AG04449 (cell line): ENCODE measurements around the gene MDH2.
"Not testable (repeated sequence)": the region's sequence is repeated elsewhere in the genome, so short reads cannot be mapped to it uniquely, and the experiment has no call there.

Experiments
- CTCF ChIA-PET: fragments of 350-600 bp; formaldehyde crosslinking; extraction: SDS; loops from one replicate; lab custom pipeline; 2021; ENCODE audit warnings: antibody characterized with exemption; lab: Yijun Ruan, JAX
- POLR2A ChIA-PET: fragments of 400-600, 350-600 bp; formaldehyde crosslinking; extraction: SDS; loops from one replicate; lab custom pipeline; 2020; ENCODE audit warnings: antibody characterized with exemption, inconsistent platforms; lab: Yijun Ruan, JAX
- DNase-seq: peaks from one replicate; pipeline ENCODE4 v3.0.0-alpha.2; 2010; ENCODE audit warnings: low read depth, low spot score
- H3K4me3 ChIP-seq: 2 replicates; pipeline ENCODE4 v1.5.1; 2011; ENCODE audit warnings: low read depth, mild to moderate bottlenecking, control low read depth, low read length
- CTCF ChIP-seq: IDR thresholded peaks from one replicate; pipeline ENCODE4 v1.5.1; 2011; ENCODE audit warnings: mild to moderate bottlenecking, moderate library complexity, low read length, control low read depth, inconsistent platforms; ENCODE audit not compliant: insufficient read depth; ENCODE audit errors: missing control alignments

MDH2 gene

DNA sequence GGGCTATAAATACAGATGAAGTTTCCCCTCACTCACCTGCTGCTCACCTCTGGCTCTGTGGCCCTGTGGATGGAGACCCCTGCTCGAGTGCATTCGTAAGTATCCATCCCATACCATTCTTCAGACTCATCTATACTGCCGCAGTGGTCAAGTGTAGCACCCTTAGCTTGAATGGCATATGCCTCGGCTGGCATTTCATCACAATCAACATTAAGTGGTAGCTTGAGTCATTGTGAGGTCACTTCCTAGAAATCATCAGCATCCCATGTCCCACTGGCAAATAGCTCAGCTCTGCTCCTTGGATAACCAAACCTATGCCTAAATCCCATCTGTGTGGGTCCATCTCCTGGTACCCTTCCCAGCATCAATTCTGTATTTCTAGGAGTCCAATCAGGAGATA, 38.2 kb downstream of the MDH2 start:
- no peak overlapping the region for H3K4me3 ChIP-seq
- POLR2A ChIA-PET = interaction anchor here (0.6 kb wide), 1 partner anchor 17 kb away, joined by 3 read pairs; no protein-coding TSS in a partner anchor
- no peak for TF ChIP-seq CTCF
- CTCF ChIA-PET = no interaction called here
- no peak for DNase-seq

GRCh38 chr7:76087362-76087791, 39.5 kb downstream of the MDH2 start:
- POLR2A ChIA-PET = interaction anchor here (0.6 to 0.7 kb wide), 2 partner anchors 67 to 98 kb away, joined by 3 read pairs; no protein-coding TSS in a partner anchor
- CTCF ChIA-PET, H3K4me3 ChIP-seq: not testable (repeated sequence)
- DNase-seq = peak; percentile 70

DNA sequence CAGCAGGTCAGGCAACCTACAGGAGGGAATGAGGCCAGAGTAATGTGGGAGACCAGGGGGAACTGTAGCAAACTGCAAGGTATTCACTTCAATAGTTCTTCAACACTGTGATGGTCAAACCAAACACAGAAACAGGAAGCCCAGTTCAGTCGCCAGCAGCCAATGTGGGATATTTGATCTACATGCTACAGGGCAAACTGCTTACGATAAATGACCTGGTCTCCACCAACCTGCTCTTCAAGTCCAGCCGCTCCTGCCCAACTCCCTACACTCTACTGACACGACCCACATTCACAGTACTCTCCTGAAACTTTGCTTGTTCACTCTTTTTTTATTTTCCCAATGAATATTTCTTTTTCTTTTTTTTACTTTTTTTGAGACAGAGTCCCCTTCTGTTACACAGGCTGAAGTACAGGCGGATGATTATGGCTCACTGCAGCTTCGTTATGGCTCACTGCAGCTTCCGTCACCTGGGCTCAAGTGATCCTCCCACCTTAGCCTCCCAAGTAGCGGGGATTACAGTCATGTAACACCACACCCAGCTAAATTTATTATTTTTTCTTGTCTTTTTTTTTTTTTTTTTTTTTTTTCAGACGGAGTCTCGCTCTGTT, 42.1 kb downstream of the MDH2 start:
- no peak for DNase-seq
- no peak for TF ChIP-seq CTCF
- CTCF ChIA-PET = no interaction called here
- no peak overlapping the region for H3K4me3 ChIP-seq
- POLR2A ChIA-PET = no interaction called here

DNA sequence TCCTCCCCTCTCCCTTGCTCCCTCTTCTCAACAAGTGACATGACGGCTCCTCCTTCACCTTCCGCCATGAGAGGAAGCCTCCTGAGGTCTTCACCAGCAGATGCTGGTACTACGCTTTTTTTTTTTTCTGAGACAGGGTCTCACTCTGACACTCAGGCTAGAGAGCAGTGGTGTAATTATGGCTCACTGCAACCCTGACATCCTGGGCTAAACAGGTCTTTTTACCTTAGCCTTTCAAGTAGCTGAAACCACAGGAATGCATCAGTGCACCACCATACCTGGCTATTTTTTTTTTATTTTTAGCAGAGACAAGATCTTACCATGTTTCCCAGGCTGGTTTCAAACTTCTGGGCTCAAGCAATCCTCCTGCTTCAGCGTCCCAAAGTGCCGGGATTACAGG, 43.6 kb downstream of the MDH2 start:
- no peak overlapping the region for H3K4me3 ChIP-seq
- TF ChIP-seq CTCF = no peak
- ChIA-PET CTCF (interaction anchor here (0.6 to 1.2 kb wide), 2 partner anchors 39 to 71 kb away, joined by 3 read pairs; no protein-coding TSS in a partner anchor), POLR2A (no interaction called here)
- DNase-seq = no peak

GRCh38 chr7:76093531-76093930, 45.6 kb downstream of the MDH2 start:
- CTCF ChIA-PET = interaction anchor here (0.6 kb wide), 1 partner anchor 192 kb away, joined by 3 read pairs; no protein-coding TSS in a partner anchor
- H3K4me3 ChIP-seq, POLR2A ChIA-PET, DNase-seq: not testable (repeated sequence)

GRCh38 chr7:76094326-76094725, 46.4 kb downstream of the MDH2 start:
- H3K4me3 ChIP-seq, DNase-seq, CTCF ChIA-PET, POLR2A ChIA-PET: not testable (repeated sequence)

DNA sequence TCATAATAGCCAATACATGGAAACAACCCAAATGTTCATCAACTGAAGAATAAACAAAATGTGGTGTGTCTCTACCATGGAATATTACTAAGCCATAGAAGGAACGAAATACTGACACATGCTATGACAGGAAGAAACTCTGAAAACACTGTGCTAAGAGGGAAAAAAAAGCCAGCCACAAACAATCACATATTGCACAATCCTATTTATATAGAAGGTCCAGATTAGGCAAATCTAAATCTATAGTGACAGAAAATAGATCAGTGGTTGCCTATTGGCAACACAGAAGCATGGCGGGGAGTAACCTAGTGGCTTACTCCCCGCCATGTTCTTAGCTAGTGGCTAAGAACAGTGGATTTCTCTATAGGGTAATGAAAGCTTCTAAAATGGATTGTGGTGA, 48.0 kb downstream of the MDH2 start:
- TF ChIP-seq CTCF = no peak
- ChIA-PET POLR2A (no interaction called here), CTCF (no interaction called here)
- DNase-seq = no peak
- no peak overlapping the region for H3K4me3 ChIP-seq

- not testable (repeated sequence) for H3K4me3 ChIP-seq, DNase-seq
- POLR2A ChIA-PET = interaction anchor here (0.7 kb wide), 1 partner anchor 107 kb away, joined by 5 read pairs; the partner anchor contains the start of gene TMEM120A
- CTCF ChIA-PET = interaction anchor here (1.8 kb wide), 1 partner anchor 28 kb away, joined by 3 read pairs; no protein-coding TSS in a partner anchor
Measured at GRCh38 chr7:76101693-76102437, 54.0 kb downstream of the MDH2 start.

- POLR2A ChIA-PET, CTCF ChIA-PET: not testable (repeated sequence)
Measured at GRCh38 chr7:76103788-76104187, 55.9 kb downstream of the MDH2 start.

DNA sequence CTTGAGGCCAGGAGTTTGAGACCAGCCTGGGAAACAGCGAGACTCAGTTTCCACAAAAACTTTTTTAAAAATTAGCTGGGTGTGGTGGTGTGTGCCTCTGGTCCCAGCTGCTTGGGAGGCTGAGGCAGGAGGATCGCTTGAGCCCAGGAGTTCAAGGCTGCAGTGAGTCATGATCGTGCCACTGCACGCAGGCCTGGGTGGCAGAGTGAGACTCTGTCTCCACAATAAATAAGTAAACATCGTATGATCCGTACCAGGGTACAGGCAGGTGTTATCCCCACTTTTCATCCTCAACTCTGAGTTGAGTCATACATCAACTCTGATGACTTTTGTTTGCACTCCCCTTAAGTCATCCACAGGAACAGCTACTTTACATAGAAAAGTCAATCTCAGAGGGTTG, 58.2 kb downstream of the MDH2 start:
- POLR2A ChIA-PET, DNase-seq, H3K4me3 ChIP-seq, CTCF ChIA-PET: not testable (repeated sequence)

More at GRCh38 chr7:76103788-76104187, 55.9 kb downstream of the MDH2 start:
- H3K4me3 ChIP-seq, DNase-seq: not testable (repeated sequence)
